CD14-positive monocyte (primary cell): ENCODE measurements around the gene RREB1. TPM values are rescaled to one million over a fixed set of nuclear protein-coding genes. Genes with fewer than 3 reads are reported as not detected.

ENCODE experiments used
- DNase-seq, 3 donors: peaks; one replicate each; pipeline ENCODE4 v3.0.0-alpha.2; 2011 to 2022
- H2AFZ ChIP-seq: 2 replicates; pipeline ENCODE4 v1.6.0; 2012; ENCODE audit warnings: mild to moderate bottlenecking, low read depth, low read length, inconsistent platforms; ENCODE audit not compliant: insufficient read depth, poor library complexity, severe bottlenecking
- H3K27ac ChIP-seq, 2 donors: 1 replicate in 1 of 2; 2 replicates in 1 of 2; pipeline ENCODE4 v1.5.1; 2012 to 2013; ENCODE audit warnings: low read length in 2 of 2, control low read depth in 1 of 2, inconsistent platforms in 1 of 2, low read depth in 1 of 2, mild to moderate bottlenecking in 1 of 2
- H3K27me3 ChIP-seq, 2 donors: one replicate each; pipeline versions ENCODE4 v1.6.0 to v1.6.1; 2011 to 2013; ENCODE audit warnings: low read length in 2 of 2; ENCODE audit not compliant: control insufficient read depth in 2 of 2, insufficient read depth in 2 of 2
- H3K36me3 ChIP-seq, 2 donors: replicated peaks in 1 of 2; 1 replicate in 1 of 2; 2 replicates in 1 of 2; pipeline versions ENCODE4 v1.5.1 to v1.6.1; 2012 to 2013; ENCODE audit warnings: low read length in 2 of 2, control low read depth in 1 of 2, inconsistent platforms in 1 of 2, mild to moderate bottlenecking in 1 of 2; ENCODE audit not compliant: insufficient read depth in 2 of 2, control insufficient read depth in 1 of 2
- H3K4me1 ChIP-seq, 2 donors: 1 replicate in 1 of 2; 2 replicates in 1 of 2; pipeline versions ENCODE4 v1.5.1 to v1.6.1; 2012 to 2013; ENCODE audit warnings: low read length in 2 of 2, control low read depth in 1 of 2, inconsistent platforms in 1 of 2, mild to moderate bottlenecking in 1 of 2, moderate library complexity in 1 of 2; ENCODE audit not compliant: insufficient read depth in 2 of 2, control insufficient read depth in 1 of 2
- H3K4me2 ChIP-seq: replicated peaks from 2 replicates; pipeline ENCODE3; 2012; ENCODE audit warnings: low read length, moderate library complexity, mild to moderate bottlenecking; ENCODE audit not compliant: poor library complexity, severe bottlenecking; ENCODE audit errors: extremely low read depth
- H3K4me3 ChIP-seq, 3 experiments: fragments of 200-600 bp in 1 of 3; sonication (generic) in 1 of 3; replicated peaks in 1 of 3; 1 replicate in 2 of 3; 2 replicates in 1 of 3; pipeline ENCODE4 v1.5.1; 2011 to 2013; ENCODE audit warnings: low read length in 3 of 3, mild to moderate bottlenecking in 3 of 3, control low read depth in 2 of 3, low read depth in 2 of 3, inconsistent platforms in 1 of 3, moderate library complexity in 1 of 3
- H3K79me2 ChIP-seq: 2 replicates; pipeline ENCODE4 v1.6.0; 2012; ENCODE audit warnings: mild to moderate bottlenecking, control low read depth, inconsistent platforms, low read length, moderate library complexity; ENCODE audit not compliant: insufficient read depth
- H3K9ac ChIP-seq: 2 replicates; pipeline ENCODE4 v1.6.0; 2017; ENCODE audit warnings: low read length, mild to moderate bottlenecking; ENCODE audit not compliant: insufficient read depth, poor library complexity, severe bottlenecking
- H3K9me3 ChIP-seq, 2 donors: replicated peaks in 1 of 2; 1 replicate in 1 of 2; 2 replicates in 1 of 2; pipeline versions ENCODE4 v1.5.1 to v1.6.1; 2012 to 2013; ENCODE audit warnings: low read length in 2 of 2, control low read depth in 1 of 2; ENCODE audit not compliant: control insufficient read depth in 1 of 2, insufficient read depth in 1 of 2
- H4K20me1 ChIP-seq: 2 replicates; pipeline ENCODE4 v1.6.0; 2012; ENCODE audit warnings: mild to moderate bottlenecking, low read length, control low read depth, moderate library complexity; ENCODE audit not compliant: insufficient read depth
- H3K27ac Mint-ChIP-seq, 7 donors: one replicate each; pipeline ENCODE4 v1.8.0; 2020; ENCODE audit warnings: mild to moderate bottlenecking in 7 of 7, mixed read lengths in 7 of 7, moderate library complexity in 6 of 7, inconsistent platforms in 2 of 7
- H3K27me3 Mint-ChIP-seq, 3 donors: one replicate each; pipeline ENCODE4 v1.8.0; 2021 to 2022; ENCODE audit warnings: low read depth in 3 of 3, mild to moderate bottlenecking in 3 of 3, mixed read lengths in 3 of 3, moderate library complexity in 3 of 3, inconsistent platforms in 1 of 3
- H3K36me3 Mint-ChIP-seq, 2 donors: one replicate each; pipeline ENCODE4 v1.8.0; 2020; ENCODE audit warnings: mixed read lengths in 2 of 2, inconsistent platforms in 1 of 2, mild to moderate bottlenecking in 1 of 2
- H3K4me1 Mint-ChIP-seq: one replicate; pipeline ENCODE4 v1.8.0; 2020; ENCODE audit warnings: mild to moderate bottlenecking, mixed read lengths
- H3K4me3 Mint-ChIP-seq, 2 donors: one replicate each; pipeline ENCODE4 v1.8.0; 2020; ENCODE audit warnings: mild to moderate bottlenecking in 2 of 2, mixed read lengths in 2 of 2, moderate library complexity in 1 of 2
- H3K9me3 Mint-ChIP-seq, 7 donors: one replicate each; pipeline ENCODE4 v1.8.0; 2020 to 2022; ENCODE audit warnings: mixed read lengths in 7 of 7, mild to moderate bottlenecking in 6 of 7, moderate library complexity in 6 of 7, inconsistent platforms in 2 of 7
- WGBS: methylation state at CpG from one replicate; pipeline ENCODE4 v1.1.5; 2013; ENCODE audit warnings: missing lambda C conversion rate; ENCODE audit not compliant: insufficient coverage; 5-methylcytosine and 5-hydroxymethylcytosine counted together
- intact Hi-C, 2 donors: fragments of 100-400 bp; cut with micrococcal nuclease; formaldehyde crosslinking; loops; one replicate each; pipeline versions ENCODE4 v1.15.0 to v1.15.1; 2023
- polyA plus RNA-seq, 3 donors: library from polyadenylated mRNA; depleted of rRNA in 1 of 3; unstranded in 2 of 3; stranded (reverse) in 1 of 3; fragments of 300-500 nt in 2 of 3; fragments of >200 nt in 1 of 3; fragmentation: Illumina TruSeq in 2 of 3; gene quantifications; 1 replicate in 2 of 3; 2 replicates in 1 of 3; pipeline ENCODE4 v1.2.3, GENCODE V29; 2012 to 2021
- TF ChIP-seq, protein P1 (sequence below): fragments of 200-600 bp; IDR thresholded peaks from one replicate; pipeline ENCODE4 v1.8.0; 2022; ENCODE audit warnings: antibody characterized with exemption, mild to moderate bottlenecking

The RREB1 gene
- polyA plus RNA-seq, 3 donors: 2.1 to 15.3 (median 5.6) TPM

GRCh38 chr6:7166410-7167293 is 58.9 kb downstream of the RREB1 start:
- H3K27me3 ChIP-seq: no peaks in the 10 kb centered on the region
- peak overlapping the region; percentile 26 for H2AFZ ChIP-seq
- intact Hi-C loops: loop anchor here in 1 of 2 donors (5.0 kb wide), 1 partner anchor 39 kb away; no protein-coding TSS in a partner anchor
- H3K79me2 ChIP-seq: peaks cover 100% of the 10 kb centered on the region
- WGBS: 12% methylated on average over 11 of the region's 19 CpGs
- TF ChIP-seq, protein P1, sequence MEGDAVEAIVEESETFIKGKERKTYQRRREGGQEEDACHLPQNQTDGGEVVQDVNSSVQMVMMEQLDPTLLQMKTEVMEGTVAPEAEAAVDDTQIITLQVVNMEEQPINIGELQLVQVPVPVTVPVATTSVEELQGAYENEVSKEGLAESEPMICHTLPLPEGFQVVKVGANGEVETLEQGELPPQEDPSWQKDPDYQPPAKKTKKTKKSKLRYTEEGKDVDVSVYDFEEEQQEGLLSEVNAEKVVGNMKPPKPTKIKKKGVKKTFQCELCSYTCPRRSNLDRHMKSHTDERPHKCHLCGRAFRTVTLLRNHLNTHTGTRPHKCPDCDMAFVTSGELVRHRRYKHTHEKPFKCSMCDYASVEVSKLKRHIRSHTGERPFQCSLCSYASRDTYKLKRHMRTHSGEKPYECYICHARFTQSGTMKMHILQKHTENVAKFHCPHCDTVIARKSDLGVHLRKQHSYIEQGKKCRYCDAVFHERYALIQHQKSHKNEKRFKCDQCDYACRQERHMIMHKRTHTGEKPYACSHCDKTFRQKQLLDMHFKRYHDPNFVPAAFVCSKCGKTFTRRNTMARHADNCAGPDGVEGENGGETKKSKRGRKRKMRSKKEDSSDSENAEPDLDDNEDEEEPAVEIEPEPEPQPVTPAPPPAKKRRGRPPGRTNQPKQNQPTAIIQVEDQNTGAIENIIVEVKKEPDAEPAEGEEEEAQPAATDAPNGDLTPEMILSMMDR: no peak
- Mint-ChIP-seq H3K27ac (peak overlapping the region; percentile 90 to 97 (median 95)), H3K27me3 (peaks cover 0 to 4% (median 0%) of the 10 kb centered on the region in 3 donors), H3K4me3 (peak overlapping the region; percentile 41 to 60), H3K9me3 (peaks cover 0 to 2% (median 0%) of the 10 kb centered on the region in 7 donors), H3K36me3 (peaks cover 8 to 15% of the 10 kb centered on the region in 2 donors), H3K4me1 (peaks cover 85% of the 10 kb centered on the region)
- DNase-seq: peak; percentile 83 to 91 (median 85)
- H4K20me1 ChIP-seq: peaks cover 98% of the 10 kb centered on the region
- H3K9me3 ChIP-seq: no peaks in the 10 kb centered on the region
- peak overlapping the region; percentile 56 for H3K4me2 ChIP-seq
- peak overlapping the region; percentile 89 to 96 for H3K27ac ChIP-seq
- H3K36me3 ChIP-seq: no peaks in the 10 kb centered on the region
- H3K4me1 ChIP-seq: peaks cover 61 to 65% of the 10 kb centered on the region in 2 donors
- peak overlapping the region; percentile 64 for H3K9ac ChIP-seq
- H3K4me3 ChIP-seq: peak overlapping the region in 1 of 3 experiments; percentile 50

DNA sequence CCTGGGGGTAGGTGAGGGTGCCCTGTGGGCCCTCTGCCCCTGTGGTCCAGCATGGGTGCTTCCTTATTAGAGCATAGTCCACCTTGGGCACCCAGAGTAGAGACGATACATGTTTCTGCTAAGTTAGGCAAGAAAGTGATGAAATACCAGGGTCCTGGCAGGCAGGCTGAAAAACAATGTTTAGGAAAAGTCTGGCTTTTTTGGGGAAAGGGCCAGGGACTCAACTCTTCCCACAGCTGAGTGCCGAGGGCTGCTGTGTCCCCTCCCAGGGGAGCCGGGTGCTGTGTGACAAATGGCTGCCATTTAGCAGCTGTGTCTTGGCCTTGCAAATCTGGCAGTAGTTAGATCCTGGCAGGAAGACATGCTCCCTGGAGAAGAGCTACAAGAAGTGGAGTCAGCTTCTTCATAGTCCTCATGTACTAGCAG is 61.5 kb downstream of the RREB1 start:
- Histone ChIP-seq H3K9me3 (no peaks in the 10 kb centered on the region), H3K27me3 (no peaks in the 10 kb centered on the region), H3K27ac (peak overlapping the region; percentile 47 to 77), H3K4me3 (no peak overlapping the region), H4K20me1 (peaks cover 99% of the 10 kb centered on the region), H2AFZ (no peak overlapping the region), H3K4me1 (peaks cover 54 to 55% of the 10 kb centered on the region in 2 donors), H3K36me3 (no peaks in the 10 kb centered on the region), H3K79me2 (peaks cover 100% of the 10 kb centered on the region), H3K9ac (no peak overlapping the region), H3K4me2 (no peak overlapping the region)
- DNase-seq: no peak
- H3K4me3 Mint-ChIP-seq: no peak overlapping the region
- peaks cover 0 to 4% (median 0%) of the 10 kb centered on the region in 3 donors for H3K27me3 Mint-ChIP-seq
- intact Hi-C loops: loop anchor here in 1 of 2 donors (5.0 kb wide), 1 partner anchor 42 kb away; no protein-coding TSS in a partner anchor
- peaks cover 6 to 9% of the 10 kb centered on the region in 2 donors for H3K36me3 Mint-ChIP-seq
- peak overlapping the region; percentile 45 to 92 (median 73) for H3K27ac Mint-ChIP-seq
- peaks cover 68% of the 10 kb centered on the region for H3K4me1 Mint-ChIP-seq
- 39% methylated on average over 3 of the region's 3 CpGs for WGBS
- H3K9me3 Mint-ChIP-seq: peaks cover 0 to 2% (median 0%) of the 10 kb centered on the region in 7 donors
- TF ChIP-seq, protein P1: no peak
